ENCODE measurements around the gene GLYAT. TPM values are rescaled to one million over a fixed set of nuclear protein-coding genes. Genes with fewer than 3 reads are reported as not detected.

The GLYAT gene
- total and polyA plus RNA-seq, 8 donors: 0.18 to 0.32 TPM; not detected in 6

GRCh38 chr11:58745705-58746364 is 14.1 kb upstream of the GLYAT start:
- no peak for ATAC-seq
- DNase-seq: no peak
- Histone ChIP-seq H3K27me3 (no peaks in the 10 kb centered on the region), H3K36me3 (no peaks in the 10 kb centered on the region), H3K9me3 (no peaks in the 10 kb centered on the region), H3K4me3 (no peak overlapping the region), H3K4me1 (no peaks in the 10 kb centered on the region), H3K27ac (no peak overlapping the region)
- 86 to 87% methylated on average over 5 of the region's 5 CpGs for WGBS, 2 donors
- no peak for FAIRE-seq
- intact Hi-C loops (cut with DNase I): no loop called here
- TF ChIP-seq CTCF (IDR thresholded peaks at IDR 0.05): no peak

GRCh38 chr11:58744988-58745704 is 13.4 kb upstream of the GLYAT start:
- ATAC-seq (no peak), FAIRE-seq (no peak)

GRCh38 chr11:58742981-58743880 is 11.5 kb upstream of the GLYAT start:
- no peaks in the 10 kb centered on the region for H3K27me3 ChIP-seq
- DNase-seq (no peak), ATAC-seq (no peak), FAIRE-seq (no peak)
- no peaks in the 10 kb centered on the region for H3K4me1 ChIP-seq
- no peak overlapping the region for H3K27ac ChIP-seq
- WGBS, 2 donors: 41 to 50% methylated on average over 3 of the region's 3 CpGs
- no peaks in the 10 kb centered on the region for H3K9me3 ChIP-seq
- no peak for TF ChIP-seq CTCF (IDR thresholded peaks at IDR 0.05)
- H3K4me3 ChIP-seq: no peak overlapping the region
- no peaks in the 10 kb centered on the region for H3K36me3 ChIP-seq
- intact Hi-C loops (cut with DNase I): no loop called here

More at GRCh38 chr11:58744988-58745704, 13.4 kb upstream of the GLYAT start:
- intact Hi-C loops (cut with DNase I): no loop called here
- H3K4me1 ChIP-seq: no peaks in the 10 kb centered on the region
- DNase-seq: no peak
- H3K4me3 ChIP-seq: no peak overlapping the region
- no peak for TF ChIP-seq CTCF (IDR thresholded peaks at IDR 0.05)
- H3K36me3 ChIP-seq: no peaks in the 10 kb centered on the region
- no peak overlapping the region for H3K27ac ChIP-seq
- H3K27me3 ChIP-seq: no peaks in the 10 kb centered on the region
- no peaks in the 10 kb centered on the region for H3K9me3 ChIP-seq

- Histone ChIP-seq H3K4me3 (no peak overlapping the region), H3K4me1 (no peaks in the 10 kb centered on the region), H3K27me3 (no peaks in the 10 kb centered on the region), H3K9me3 (no peaks in the 10 kb centered on the region), H3K27ac (no peak overlapping the region), H3K36me3 (no peaks in the 10 kb centered on the region)
- TF ChIP-seq CTCF (IDR thresholded peaks at IDR 0.05): no peak
- no peak for DNase-seq
- 81 to 86% methylated on average over 2 of the region's 2 CpGs for WGBS, 2 donors
- ATAC-seq: no peak
- FAIRE-seq: no peak
- intact Hi-C loops (cut with DNase I): no loop called here
Measured at GRCh38 chr11:58742140-58742539, 10.4 kb upstream of the GLYAT start.

Data from pancreas (tissue), 10 donors.